ENCODE data around the gene PRKCI.
"Not testable (repeated sequence)": the region's sequence is repeated elsewhere in the genome, so short reads cannot be mapped to it uniquely, and the experiment has no call there.

Gene PRKCI

GRCh38 chr3:170221924-170222646, at the start of gene PRKCI:
TSS of gene PRKCI (plus strand) at chr3:170222424. CDS start at chr3:170222670, 246 bp downstream.
- peak; percentile 58 to 62 for DNase-seq (ENCODE audit: low read depth in 2 of 2)

GRCh38 chr3:170178651-170179050, 43.6 kb upstream of the PRKCI start:
- no peak for DNase-seq (ENCODE audit: low read depth in 2 of 2)

GRCh38 chr3:170179432-170179831, 42.8 kb upstream of the PRKCI start:
- no peak for DNase-seq (ENCODE audit: low read depth in 2 of 2)

GRCh38 chr3:170180079-170180907, 41.9 kb upstream of the PRKCI start:
- DNase-seq (ENCODE audit: low read depth in 2 of 2), result no peak

- peak; percentile 84 to 85 for DNase-seq (ENCODE audit: low read depth in 2 of 2)
Observed at GRCh38 chr3:170180908-170181885, 41.0 kb upstream of the PRKCI start, which contains the start of gene PHC3. TSS of gene PHC3 (minus strand) at chr3:170181733. CDS start at chr3:170181715, 18 bp downstream.

GRCh38 chr3:170189398-170190256, 32.6 kb upstream of the PRKCI start:
- DNase-seq (ENCODE audit: low read depth in 2 of 2), result no peak

GRCh38 chr3:170195759-170196158, 26.5 kb upstream of the PRKCI start:
- DNase-seq (ENCODE audit: low read depth in 2 of 2), result not testable (repeated sequence)

GRCh38 chr3:170196833-170197232, 25.4 kb upstream of the PRKCI start:
- no peak for DNase-seq (ENCODE audit: low read depth in 2 of 2)

GRCh38 chr3:170200987-170201386, 21.2 kb upstream of the PRKCI start:
- no peak for DNase-seq (ENCODE audit: low read depth in 2 of 2)

GRCh38 chr3:170201527-170201926, 20.7 kb upstream of the PRKCI start:
- no peak for DNase-seq (ENCODE audit: low read depth in 2 of 2)

- no peak for DNase-seq (ENCODE audit: low read depth in 2 of 2)
Observed at GRCh38 chr3:170203457-170203856, 18.8 kb upstream of the PRKCI start.

GRCh38 chr3:170204023-170204472, 18.2 kb upstream of the PRKCI start:
- no peak for DNase-seq (ENCODE audit: low read depth in 2 of 2)

- no peak for DNase-seq (ENCODE audit: low read depth in 2 of 2)
Observed at GRCh38 chr3:170204509-170204908, 17.7 kb upstream of the PRKCI start.

- no peak for DNase-seq (ENCODE audit: low read depth in 2 of 2)
Observed at GRCh38 chr3:170205302-170205701, 16.9 kb upstream of the PRKCI start.

GRCh38 chr3:170206164-170206762, 16.0 kb upstream of the PRKCI start:
- DNase-seq (ENCODE audit: low read depth in 2 of 2), result not testable (repeated sequence)

- no peak for DNase-seq (ENCODE audit: low read depth in 2 of 2)
Observed at GRCh38 chr3:170207717-170208116, 14.5 kb upstream of the PRKCI start.

- no peak for DNase-seq (ENCODE audit: low read depth in 2 of 2)
Observed at GRCh38 chr3:170211668-170212067, 10.6 kb upstream of the PRKCI start.

- no peak for DNase-seq (ENCODE audit: low read depth in 2 of 2)
Observed at GRCh38 chr3:170219850-170220249, 2.4 kb upstream of the PRKCI start.

- DNase-seq (ENCODE audit: low read depth in 2 of 2), result no peak
Observed at GRCh38 chr3:170220871-170221270, 1.4 kb upstream of the PRKCI start.
